ENCODE measurements around the gene FTSJ1. TPM values are rescaled to one million over a fixed set of nuclear protein-coding genes. Genes with fewer than 3 reads are reported as not detected.

The FTSJ1 gene, protein sequence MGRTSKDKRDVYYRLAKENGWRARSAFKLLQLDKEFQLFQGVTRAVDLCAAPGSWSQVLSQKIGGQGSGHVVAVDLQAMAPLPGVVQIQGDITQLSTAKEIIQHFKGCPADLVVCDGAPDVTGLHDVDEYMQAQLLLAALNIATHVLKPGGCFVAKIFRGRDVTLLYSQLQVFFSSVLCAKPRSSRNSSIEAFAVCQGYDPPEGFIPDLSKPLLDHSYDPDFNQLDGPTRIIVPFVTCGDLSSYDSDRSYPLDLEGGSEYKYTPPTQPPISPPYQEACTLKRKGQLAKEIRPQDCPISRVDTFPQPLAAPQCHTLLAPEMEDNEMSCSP
- total RNA-seq (2012; rRNA removed) (54.2 and 59.9 TPM in 2 replicates), polyA plus RNA-seq (2012; rRNA removed) (50.8 and 60.0 TPM in 2 replicates), Bru-seq, nascent RNA (percentile 69 among the genes with signal in this experiment), BruChase-seq, experiment 1, labeled RNA remaining after a 6-hour chase (percentile 74 among the genes with signal in this experiment), BruChase-seq, experiment 2, labeled RNA remaining after a 2-hour chase (percentile 77 among the genes with signal in this experiment)
- 35.2 and 50.8 TPM in 2 replicates for polyA plus RNA-seq (2012; cell fraction: cytosol; rRNA removed)
- 80.0 and 116 TPM in 2 replicates for polyA plus RNA-seq (2012; cell fraction: nucleus; rRNA removed; ENCODE audit: low replicate concordance)
- long read RNA-seq, transcript FTSJ1-202 (13 exons, 1,892 nt): major isoform, 11 of 37 reads
- long read RNA-seq, partial matches to known transcripts: 11 of 37 reads
- long read RNA-seq, other reads (novel, unspliced or antisense): 15 of 37 reads

DNA sequence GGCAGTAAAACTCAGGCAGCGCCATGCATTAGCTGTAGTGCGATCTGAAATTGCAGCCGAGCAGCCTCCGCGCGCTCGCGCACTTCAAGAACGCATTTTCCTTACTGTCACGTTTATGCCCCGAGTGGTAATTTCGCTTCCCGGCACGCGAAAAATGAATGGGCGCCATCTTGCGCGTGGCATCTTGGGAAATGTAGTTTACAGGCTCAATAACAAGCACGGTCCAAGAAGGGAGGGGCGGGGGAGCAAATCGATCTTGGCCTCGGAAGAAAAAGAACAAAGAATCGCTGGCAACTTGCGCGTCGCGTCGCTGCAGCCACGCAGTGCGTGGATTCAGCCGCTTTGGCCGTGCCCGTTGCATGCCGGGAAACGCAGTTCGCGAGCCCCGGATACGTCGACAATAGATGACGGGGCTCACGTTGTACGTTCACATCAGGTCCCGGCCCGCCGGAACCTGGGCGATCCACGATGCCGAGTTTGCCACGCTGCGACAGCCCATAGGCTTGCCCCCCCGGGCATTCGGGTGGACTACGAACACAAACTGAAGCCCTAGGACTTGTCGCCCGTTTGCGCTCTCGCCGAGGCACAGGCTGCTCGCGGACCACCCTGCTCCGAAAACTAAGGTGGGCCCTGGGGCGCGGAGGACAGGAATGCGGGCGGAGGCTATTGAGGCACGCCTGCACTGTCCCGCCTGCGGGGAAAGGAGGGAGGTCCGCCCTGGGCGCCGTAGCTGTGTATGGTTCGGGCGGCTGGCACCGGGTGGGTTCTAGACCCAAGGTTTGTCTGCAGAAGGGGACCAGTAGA lies at the start of gene FTSJ1:
TSS of gene FTSJ1 (plus strand) at position 426 of the 804 bp plus-strand sequence. CDS start 1,849 bp downstream, outside the sequence.
- H3K4me1 ChIP-seq (ENCODE audit: control insufficient read depth, insufficient read depth, low read length): no peaks in the 10 kb centered on the region
- no peak within 1 kb of the TSS for H2BK20ac ChIP-seq (ENCODE audit: low read depth, low read length)
- H3K9me3 ChIP-seq (ENCODE audit: control insufficient read depth, insufficient read depth, low read length): no peaks in the 10 kb centered on the region
- peak within 1 kb of the TSS; percentile 97 for H2AK9ac ChIP-seq (replicated peaks; ENCODE audit: low read depth, low read length, poor library complexity)
- in situ Hi-C loops (cut with MboI; ENCODE audit: low sequenced_read_pairs): no loop called here
- H2BK120ac ChIP-seq (ENCODE audit: low read depth, low read length): peak within 1 kb of the TSS; percentile 60; the same call in 1 of the 2 replicates
- CTCF ChIA-PET: interaction anchor here (0.6 kb wide), 1 partner anchor 588 kb away, joined by 3 read pairs; no protein-coding TSS in a partner anchor
- H3K4me3 ChIP-seq (ENCODE audit: insufficient read depth, low read depth, low read length): peak within 1 kb of the TSS; percentile 82
- peak within 1 kb of the TSS; percentile 81 for H3K4ac ChIP-seq (ENCODE audit: low read depth, low read length)
- H3K23ac ChIP-seq (ENCODE audit: low read depth, low read length): peak within 1 kb of the TSS; percentile 52; the same call in 1 of the 2 replicates
- peaks cover 7% of the 10 kb centered on the region for H3K9me1 ChIP-seq (ENCODE audit: insufficient read depth, low read length)
- peak within 1 kb of the TSS; percentile 64 for H4K91ac ChIP-seq (ENCODE audit: insufficient read depth, low read depth, low read length)
- intact Hi-C loops (cut with micrococcal nuclease): no loop called here
- H3K4me2 ChIP-seq (ENCODE audit: low read depth, low read length): peak within 1 kb of the TSS; percentile 86
- H3K14ac ChIP-seq (replicated peaks; ENCODE audit: low read depth, low read length): peak within 1 kb of the TSS; percentile 71
- WGBS, 2 experiments (ENCODE audit: extremely low coverage in 2 of 2, insufficient read length in 1 of 2): 46% methylated on average over 58 of the region's 75 CpGs; no CpG with 5 or more reads in 1 of the 2 experiments
- H2BK15ac ChIP-seq (ENCODE audit: low read depth, low read length): no peak within 1 kb of the TSS
- BruUV-seq (replicated peaks): no TSS peak
- peaks cover 0 to 23% of the 10 kb centered on the region in 2 experiments; a peak in 2 of 4 replicates for H3K79me1 ChIP-seq (ENCODE audit: low read depth in 1 of 2, low read length in 2 of 2)
- H3K9ac ChIP-seq (ENCODE audit: low read depth, low read length): peak within 1 kb of the TSS; percentile 70
- ATAC-seq (ENCODE audit: low read depth) (peak; percentile 97), DNase-seq (peak; percentile 93)
- peak within 1 kb of the TSS; percentile 65 for H2BK5ac ChIP-seq (ENCODE audit: low read depth, low read length, poor library complexity, severe bottlenecking)
- peak within 1 kb of the TSS; percentile 55 to 80 for H4K8ac ChIP-seq (ENCODE audit: low read depth in 2 of 2, low read length in 2 of 2)
- no peaks in the 10 kb centered on the region; the same call in 1 of the 2 replicates for H4K20me1 ChIP-seq (ENCODE audit: insufficient read depth, low read length)
- peak within 1 kb of the TSS; percentile 72 for H3K27ac ChIP-seq (ENCODE audit: insufficient read depth, low read length)
- peaks cover under 1% of the 10 kb centered on the region; the same call in 1 of the 2 replicates for H3K36me3 ChIP-seq (ENCODE audit: control insufficient read depth, insufficient read depth, low read length)
- peak within 1 kb of the TSS; percentile 67; the same call in 1 of the 2 replicates for H4K5ac ChIP-seq (ENCODE audit: low read depth, low read length)
- dilution Hi-C loops (cut with HindIII; ENCODE audit: low sequenced_read_pairs, unreplicated experiment): no loop called here
- peak within 1 kb of the TSS; percentile 46; the same call in 1 of the 2 replicates for H3K56ac ChIP-seq (ENCODE audit: extremely low read depth, insufficient read depth, low read length)
- POLR2A ChIA-PET (ENCODE audit: unreplicated experiment): no interaction called here
- H2AK5ac ChIP-seq (ENCODE audit: low read depth, low read length): peak within 1 kb of the TSS; percentile 77
- no peaks in the 10 kb centered on the region for H3K27me3 ChIP-seq (ENCODE audit: control insufficient read depth, insufficient read depth, low read length)
- no peak within 1 kb of the TSS; the same call in 1 of the 2 replicates for H3K18ac ChIP-seq (ENCODE audit: low read depth, low read length)
- H2AFZ ChIP-seq (replicated peaks; ENCODE audit: low read length, poor library complexity): peak within 1 kb of the TSS; percentile 92
- TF ChIP-seq RFX5 (IDR thresholded peaks at IDR 0.05; ENCODE audit: low read depth, low read length): no peak
- no peak for TF ChIP-seq RCOR1 (IDR thresholded peaks at IDR 0.05; ENCODE audit: insufficient replicate concordance, low read length)
- no peak for TF ChIP-seq FOS (IDR thresholded peaks at IDR 0.05; ENCODE audit: low read depth, low read length)
- no peak for TF ChIP-seq MAFK (IDR thresholded peaks at IDR 0.05; ENCODE audit: low read depth, low read length)
- TF ChIP-seq, protein P1, sequence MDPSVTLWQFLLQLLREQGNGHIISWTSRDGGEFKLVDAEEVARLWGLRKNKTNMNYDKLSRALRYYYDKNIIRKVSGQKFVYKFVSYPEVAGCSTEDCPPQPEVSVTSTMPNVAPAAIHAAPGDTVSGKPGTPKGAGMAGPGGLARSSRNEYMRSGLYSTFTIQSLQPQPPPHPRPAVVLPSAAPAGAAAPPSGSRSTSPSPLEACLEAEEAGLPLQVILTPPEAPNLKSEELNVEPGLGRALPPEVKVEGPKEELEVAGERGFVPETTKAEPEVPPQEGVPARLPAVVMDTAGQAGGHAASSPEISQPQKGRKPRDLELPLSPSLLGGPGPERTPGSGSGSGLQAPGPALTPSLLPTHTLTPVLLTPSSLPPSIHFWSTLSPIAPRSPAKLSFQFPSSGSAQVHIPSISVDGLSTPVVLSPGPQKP (IDR thresholded peaks at IDR 0.05; ENCODE audit: borderline replicate concordance, low read depth, low read length): no peak
- TF ChIP-seq POLR2A (IDR thresholded peaks at IDR 0.05; ENCODE audit: low read depth, low read length): peak; percentile 75
- TF ChIP-seq, protein P2, sequence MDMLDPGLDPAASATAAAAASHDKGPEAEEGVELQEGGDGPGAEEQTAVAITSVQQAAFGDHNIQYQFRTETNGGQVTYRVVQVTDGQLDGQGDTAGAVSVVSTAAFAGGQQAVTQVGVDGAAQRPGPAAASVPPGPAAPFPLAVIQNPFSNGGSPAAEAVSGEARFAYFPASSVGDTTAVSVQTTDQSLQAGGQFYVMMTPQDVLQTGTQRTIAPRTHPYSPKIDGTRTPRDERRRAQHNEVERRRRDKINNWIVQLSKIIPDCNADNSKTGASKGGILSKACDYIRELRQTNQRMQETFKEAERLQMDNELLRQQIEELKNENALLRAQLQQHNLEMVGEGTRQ (IDR thresholded peaks at IDR 0.05; ENCODE audit: low read depth, low read length): no peak
- peak; percentile 76; the same call in 1 of the 2 replicates for TF ChIP-seq MXI1 (IDR thresholded peaks at IDR 0.05; ENCODE audit: borderline replicate concordance, low read depth, low read length)
- no peak for TF ChIP-seq CEBPB (IDR thresholded peaks at IDR 0.05; ENCODE audit: low read depth, low read length)
- no peak for TF ChIP-seq NFE2L2 (IDR thresholded peaks at IDR 0.05; ENCODE audit: low read depth, low read length)
- TF ChIP-seq CHD1 (IDR thresholded peaks at IDR 0.05; ENCODE audit: low read depth, low read length): no peak
- no peak for TF ChIP-seq SMC3 (IDR thresholded peaks at IDR 0.05; ENCODE audit: low read depth, low read length)
- TF ChIP-seq BHLHE40 (IDR thresholded peaks at IDR 0.05; ENCODE audit: low read depth, low read length): peak; percentile 90
